Activated T-cell treated with anti-CD3 and anti-CD28 coated beads, Interleukin-2, amount 50 U/mL, for 48 hours (primary cell): ENCODE measurements around the gene PYROXD2.
"Not testable (repeated sequence)": the region's sequence is repeated elsewhere in the genome, so short reads cannot be mapped to it uniquely, and the experiment has no call there.

Experiments used
- DNase-seq, 2 experiments: peaks; one replicate each; pipeline ENCODE4 v3.0.0-alpha.2; 2020

Gene PYROXD2

GRCh38 chr10:98364432-98365102, 50.4 kb downstream of the PYROXD2 start:
- no peak for DNase-seq

- DNase-seq: no peak
Measured at GRCh38 chr10:98363220-98363619, 51.8 kb downstream of the PYROXD2 start.

DNA sequence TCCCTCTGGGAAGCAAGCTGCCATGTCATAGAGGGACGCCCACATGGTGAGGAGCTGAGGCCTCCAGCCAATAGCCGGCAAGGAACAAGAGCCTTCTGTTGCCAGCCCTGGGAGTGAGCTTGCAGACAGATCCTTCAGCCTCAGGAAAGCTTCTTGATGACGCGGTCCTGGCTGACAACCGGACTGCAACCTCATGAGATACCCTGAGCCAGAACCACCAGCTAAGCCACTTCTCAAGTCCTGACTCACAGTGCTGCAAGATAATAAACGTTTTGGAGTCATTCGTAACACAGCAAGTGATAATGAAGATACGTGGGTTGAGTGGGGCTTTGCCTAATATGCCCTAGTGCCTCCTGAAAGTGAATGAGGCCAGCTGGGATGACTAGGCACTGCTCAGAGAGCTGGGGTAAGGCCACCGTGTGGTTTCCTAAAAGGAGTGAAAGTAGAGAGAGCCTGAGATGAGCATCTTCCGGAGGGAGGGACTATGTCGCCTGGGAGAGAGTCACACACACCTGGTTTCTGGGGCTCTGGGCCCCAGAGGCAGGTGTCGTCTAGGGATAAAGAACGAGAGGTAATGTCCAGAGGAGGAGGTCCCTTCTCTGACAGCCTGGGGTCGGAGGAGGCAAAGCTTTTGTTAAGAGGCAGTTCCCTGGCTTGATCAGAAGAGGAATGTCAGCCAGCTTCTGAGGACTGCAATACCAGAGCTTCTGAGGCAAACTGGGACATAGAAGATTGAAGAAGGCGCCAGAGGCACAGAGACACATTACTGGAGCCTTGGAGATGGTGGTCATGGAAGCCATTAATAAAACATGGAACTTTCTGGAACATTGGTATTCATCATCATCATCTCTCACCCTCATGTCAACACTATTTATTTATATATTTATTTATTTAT, 53.6 kb downstream of the PYROXD2 start:
- DNase-seq: peak; percentile 39 to 53

- no peak for DNase-seq
Measured at GRCh38 chr10:98357194-98357822, 57.7 kb downstream of the PYROXD2 start.

DNA sequence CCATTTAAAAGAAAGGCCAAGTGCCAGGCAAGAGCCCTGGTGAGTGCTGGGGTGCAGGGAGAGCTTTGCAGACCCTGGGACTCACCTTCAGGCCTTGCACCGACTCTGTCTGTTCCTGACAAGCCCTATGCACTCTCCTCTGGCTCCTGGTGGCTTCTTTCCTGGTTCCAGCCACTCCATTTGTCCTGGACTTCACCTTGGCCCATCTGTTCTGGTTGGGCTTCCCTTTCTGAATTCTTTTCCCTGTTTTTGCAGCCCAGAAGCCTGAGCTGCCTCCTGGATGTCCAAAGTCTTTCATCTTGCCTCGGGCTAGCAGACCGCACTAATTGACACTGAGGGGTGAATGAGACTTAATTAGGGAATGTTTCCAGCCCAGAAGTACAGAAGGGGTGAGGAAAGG, 60.5 kb downstream of the PYROXD2 start:
- DNase-seq: no peak

GRCh38 chr10:98353170-98353569, 61.8 kb downstream of the PYROXD2 start:
- no peak for DNase-seq

- DNase-seq: no peak
Measured at GRCh38 chr10:98351831-98352402, 63.1 kb downstream of the PYROXD2 start.

- DNase-seq: no peak
Measured at GRCh38 chr10:98349508-98349922, 65.5 kb downstream of the PYROXD2 start.

- DNase-seq: no peak
Measured at GRCh38 chr10:98346847-98347246, 68.1 kb downstream of the PYROXD2 start.

- DNase-seq: no peak
Measured at GRCh38 chr10:98344589-98345038, 70.4 kb downstream of the PYROXD2 start.

DNA sequence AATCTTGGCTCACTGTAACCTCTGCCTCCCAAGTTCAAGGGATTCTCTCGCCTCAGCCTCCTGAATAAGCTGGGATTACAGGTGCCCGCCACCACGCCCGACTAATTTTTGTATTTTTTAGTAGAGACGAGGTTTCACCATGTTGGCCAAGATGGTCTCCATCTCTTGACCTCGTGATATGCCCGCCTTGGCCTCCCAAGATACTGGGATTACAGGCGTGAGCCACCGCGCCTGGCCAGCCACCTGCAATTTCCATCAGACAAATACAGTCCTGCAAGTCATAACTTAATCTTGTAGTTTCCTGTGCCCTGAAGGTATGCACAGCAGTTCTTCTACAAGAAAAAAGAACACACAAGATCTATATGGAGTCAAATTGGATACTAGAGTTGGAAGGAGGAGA, 73.3 kb downstream of the PYROXD2 start:
- not testable (repeated sequence) for DNase-seq

DNA sequence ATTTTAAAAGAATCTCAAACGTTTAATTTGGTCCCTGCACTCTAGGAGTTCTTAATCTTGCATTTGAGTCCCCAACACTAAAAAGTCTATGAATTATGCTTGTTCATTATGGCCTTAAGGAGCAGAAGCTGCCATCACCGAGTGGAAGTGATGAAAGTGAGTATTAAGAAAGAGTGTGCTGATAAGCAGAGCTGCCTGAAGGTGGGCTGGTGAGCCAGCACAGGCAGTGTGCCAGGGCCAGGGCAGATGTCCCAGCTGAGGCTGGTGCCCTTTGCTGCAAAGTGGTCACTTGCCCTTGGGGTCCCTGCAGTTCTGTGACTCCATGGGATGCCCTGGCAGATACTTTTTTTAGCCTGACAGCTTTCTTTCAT, 74.1 kb downstream of the PYROXD2 start:
- DNase-seq: no peak

DNA sequence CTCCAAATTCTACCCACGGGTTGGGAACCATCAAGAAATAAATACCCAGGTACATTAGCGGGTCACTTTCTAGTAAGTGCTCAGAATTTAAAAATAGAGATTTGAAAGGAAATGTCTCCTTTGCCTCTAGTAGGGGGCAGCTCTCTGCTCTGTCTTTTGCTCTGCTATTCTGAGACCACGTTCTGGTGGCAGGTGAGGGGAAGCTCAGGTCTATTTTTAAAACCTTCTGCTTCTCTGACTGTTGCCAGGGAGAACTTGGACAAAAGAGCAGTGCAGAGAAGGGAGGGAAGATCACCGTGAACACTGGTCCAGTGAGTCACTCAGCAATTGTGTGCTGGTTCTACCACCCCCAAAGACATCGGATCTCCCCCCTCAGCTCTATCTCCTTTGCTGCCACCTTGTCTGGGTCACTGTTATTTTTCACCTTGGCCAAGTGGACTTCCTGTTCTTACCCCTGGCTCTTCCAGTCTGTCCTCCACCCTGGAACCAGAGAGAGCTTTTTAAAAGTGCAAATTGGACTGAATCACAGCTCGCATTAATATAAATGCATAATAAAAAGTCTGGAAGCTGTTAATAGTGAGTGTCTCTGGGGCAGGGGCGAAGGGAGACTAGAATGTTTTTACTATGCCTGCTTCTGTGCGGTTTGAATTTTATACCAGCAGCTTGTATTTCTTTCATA, 74.6 kb downstream of the PYROXD2 start:
- no peak for DNase-seq

- no peak for DNase-seq
Measured at GRCh38 chr10:98339799-98340198, 75.2 kb downstream of the PYROXD2 start.

DNA sequence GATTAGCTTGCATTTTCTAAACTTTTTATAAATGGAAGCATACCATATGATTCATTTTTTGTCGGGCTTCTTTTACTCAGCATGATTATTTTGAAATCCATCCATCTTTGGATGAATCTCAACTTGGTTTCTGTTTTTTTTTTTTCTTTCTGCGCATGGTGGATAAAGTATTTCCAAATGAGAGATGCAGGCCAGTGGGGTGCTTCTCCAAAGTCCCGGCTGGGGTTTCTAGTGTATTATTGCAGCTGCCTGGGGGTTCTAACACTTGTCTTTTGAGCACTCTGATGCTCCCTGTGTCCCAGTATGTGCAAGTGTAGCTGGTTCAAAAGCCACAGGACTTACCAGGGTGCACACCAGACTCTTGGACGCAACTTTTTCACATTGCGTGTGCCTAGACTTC, 76.1 kb downstream of the PYROXD2 start:
- DNase-seq: no peak

GRCh38 chr10:98338318-98338717, 76.7 kb downstream of the PYROXD2 start:
- DNase-seq: no peak

DNA sequence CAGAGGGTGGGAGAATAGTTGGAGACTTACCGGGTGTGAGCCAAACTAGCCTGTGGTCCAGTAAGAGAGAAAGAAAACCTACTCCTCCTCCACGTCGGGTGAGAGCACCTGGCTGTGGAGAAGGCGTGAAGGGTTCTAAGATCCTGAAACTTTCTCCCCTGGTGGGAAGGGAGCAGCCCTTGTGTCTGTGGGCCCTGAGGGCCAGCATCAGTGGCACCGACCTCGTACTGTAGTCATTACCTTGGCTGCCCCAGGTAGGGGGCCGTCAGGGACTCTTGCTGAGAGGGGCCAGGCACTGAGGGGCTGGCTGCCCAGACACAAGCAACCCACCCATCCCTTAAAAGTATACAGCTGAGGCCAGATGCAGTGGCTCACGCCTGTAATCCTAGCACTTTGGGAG, 77.5 kb downstream of the PYROXD2 start:
- no peak for DNase-seq
